ENCODE measurements around the gene TLE4.

The TLE4 gene

DNA sequence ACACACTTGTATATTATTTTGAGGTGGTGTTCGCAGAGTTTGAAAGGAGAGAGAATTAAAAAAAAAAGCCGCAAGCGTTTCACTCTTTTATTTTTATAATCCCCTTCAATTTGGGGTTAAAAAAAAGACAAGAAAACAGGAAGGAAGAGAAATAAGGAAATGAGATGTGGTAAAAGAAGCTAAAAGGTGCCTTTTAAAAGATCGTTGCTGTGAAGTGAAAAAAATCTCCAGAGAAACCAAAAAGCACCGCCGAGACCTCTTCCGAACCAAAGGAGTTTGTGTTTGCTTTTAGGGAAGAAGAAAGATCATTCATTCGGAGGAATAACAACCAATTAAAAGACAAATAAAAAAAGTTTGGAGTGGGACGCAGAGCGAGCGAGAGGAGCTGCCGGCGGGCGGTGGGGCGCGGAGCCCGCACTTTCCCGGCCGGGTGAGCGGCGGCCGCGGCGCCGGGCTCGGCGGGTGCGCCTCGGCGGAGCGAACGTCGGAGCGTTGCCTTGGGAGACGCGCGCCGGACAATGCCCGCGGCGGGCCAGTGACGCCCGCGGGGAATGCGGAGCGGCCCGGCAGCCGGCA lies 355 bp downstream of the TLE4 start:
- peak; percentile 53 for DNase-seq (ENCODE audit: low spot score)

DNA sequence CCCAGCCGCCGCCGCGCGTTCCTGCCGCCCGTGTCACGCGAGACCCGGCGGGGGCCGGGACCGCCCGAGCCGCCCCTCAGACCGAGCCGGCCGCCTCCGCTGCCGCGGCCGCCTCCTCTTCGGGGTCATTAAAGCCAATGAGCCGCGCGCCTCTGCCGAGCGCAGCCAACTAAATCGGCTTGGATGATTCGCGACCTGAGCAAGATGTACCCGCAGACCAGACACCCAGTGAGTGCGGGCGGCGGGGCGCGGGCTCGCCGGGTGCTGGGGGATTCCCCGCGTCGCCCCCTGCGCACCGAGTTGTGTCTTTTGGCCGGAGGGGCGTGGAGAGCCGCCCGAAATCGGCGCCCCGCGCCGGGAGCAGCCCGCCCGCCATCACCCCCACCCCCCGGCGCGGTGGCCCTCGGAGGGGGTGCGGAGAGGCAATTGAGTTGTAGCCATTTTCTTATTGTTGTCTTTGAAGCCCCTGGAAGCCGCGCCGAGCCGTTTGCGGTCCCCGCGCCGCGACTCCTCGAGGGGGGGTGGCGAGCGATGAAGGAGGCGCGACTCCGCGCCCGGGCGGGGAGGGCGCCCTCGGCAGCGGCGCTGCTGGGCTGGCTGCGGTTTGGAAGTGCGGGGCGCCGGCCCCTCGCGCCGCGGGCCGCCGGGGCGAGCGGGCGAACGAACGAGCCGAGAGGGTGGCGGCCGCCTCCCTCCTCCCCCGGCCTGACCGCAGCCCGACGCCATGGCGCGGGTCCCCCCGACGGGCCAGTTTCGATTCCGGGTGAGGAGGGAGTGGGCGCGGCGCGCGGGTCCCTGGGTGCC lies 1.0 kb downstream of the TLE4 start:
- DNase-seq (ENCODE audit: low spot score) = no peak

DNA sequence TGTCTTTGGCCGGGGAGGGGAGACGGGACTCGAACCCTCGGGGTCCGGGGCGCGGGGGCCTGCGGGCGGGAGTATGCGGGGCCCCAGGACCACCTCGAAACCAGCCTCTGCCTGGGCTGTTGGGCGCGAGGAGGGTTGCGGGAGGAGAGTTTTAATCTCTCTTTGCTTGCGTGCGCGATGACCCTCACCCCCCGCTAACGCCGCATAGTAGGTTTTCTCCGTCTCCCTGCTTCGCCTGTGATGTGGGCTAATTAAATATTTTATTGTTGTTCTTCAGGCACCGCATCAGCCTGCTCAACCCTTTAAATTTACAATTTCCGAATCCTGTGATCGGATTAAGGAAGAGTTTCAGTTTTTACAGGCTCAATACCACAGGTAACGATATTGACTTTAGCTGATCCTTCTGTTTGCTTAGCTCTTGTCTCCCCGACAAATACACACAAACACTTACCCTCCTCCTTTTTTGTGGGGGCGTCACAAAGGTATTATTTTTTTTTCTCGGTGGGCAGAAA lies 1.7 kb downstream of the TLE4 start:
- no peak for DNase-seq (ENCODE audit: low spot score)

DNA sequence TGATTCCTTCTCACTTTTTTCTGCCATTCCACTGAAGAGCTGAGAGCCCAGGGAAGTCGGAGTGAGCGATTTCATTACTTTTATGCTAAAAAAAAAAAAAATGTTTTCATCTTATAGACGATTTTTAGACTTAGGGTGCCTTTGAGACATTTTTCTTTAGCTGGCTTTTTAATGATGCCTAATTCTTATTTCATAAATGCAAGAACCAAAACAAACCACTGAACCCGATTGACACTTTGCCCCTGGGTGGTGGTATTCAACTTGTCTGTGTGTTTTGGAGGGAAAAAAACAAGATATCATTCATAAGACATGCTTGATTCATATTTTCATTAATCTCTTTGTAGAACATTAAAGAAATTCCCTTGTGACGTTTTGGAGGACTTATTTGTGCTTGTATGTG lies 2.4 kb downstream of the TLE4 start:
- no peak for DNase-seq (ENCODE audit: low spot score)

DNA sequence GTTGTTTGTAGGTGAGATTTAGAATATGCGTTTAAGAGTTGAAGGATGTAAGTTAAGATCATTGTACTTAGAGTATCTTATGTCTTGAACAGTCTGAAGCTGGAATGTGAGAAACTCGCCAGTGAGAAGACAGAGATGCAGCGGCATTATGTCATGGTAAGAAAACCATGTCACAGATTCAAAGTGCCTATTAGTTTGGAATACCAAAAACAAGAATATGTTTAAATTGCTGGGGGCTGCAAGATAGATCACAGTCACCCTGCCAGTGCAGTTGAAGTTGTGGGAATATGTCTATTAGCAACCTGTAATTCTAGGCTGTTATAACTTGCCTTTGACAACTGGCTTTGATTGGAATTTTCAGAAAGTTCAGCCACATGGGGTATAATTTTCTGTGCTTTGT lies 3.0 kb downstream of the TLE4 start:
- no peak for DNase-seq (ENCODE audit: low spot score)

DNA sequence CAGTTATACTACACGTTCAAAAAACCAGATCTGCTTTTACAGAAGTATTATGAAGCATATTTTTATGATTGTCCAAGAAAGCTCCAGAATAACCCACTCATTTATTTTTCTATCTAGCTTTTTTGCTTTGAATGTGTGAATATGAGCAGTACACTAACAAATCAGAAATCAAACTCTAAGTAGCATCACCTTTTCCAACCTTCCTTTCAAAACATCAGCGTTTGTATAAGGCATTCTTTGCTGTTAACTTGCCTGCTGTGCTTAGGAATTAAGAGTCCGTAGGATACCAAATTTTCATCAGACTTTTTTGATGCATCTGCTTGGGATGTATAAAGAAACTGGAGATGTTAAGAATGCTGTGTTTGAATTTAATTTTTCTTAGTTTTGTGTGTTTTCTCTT lies 3.8 kb downstream of the TLE4 start:
- DNase-seq (ENCODE audit: low spot score) = no peak

DNA sequence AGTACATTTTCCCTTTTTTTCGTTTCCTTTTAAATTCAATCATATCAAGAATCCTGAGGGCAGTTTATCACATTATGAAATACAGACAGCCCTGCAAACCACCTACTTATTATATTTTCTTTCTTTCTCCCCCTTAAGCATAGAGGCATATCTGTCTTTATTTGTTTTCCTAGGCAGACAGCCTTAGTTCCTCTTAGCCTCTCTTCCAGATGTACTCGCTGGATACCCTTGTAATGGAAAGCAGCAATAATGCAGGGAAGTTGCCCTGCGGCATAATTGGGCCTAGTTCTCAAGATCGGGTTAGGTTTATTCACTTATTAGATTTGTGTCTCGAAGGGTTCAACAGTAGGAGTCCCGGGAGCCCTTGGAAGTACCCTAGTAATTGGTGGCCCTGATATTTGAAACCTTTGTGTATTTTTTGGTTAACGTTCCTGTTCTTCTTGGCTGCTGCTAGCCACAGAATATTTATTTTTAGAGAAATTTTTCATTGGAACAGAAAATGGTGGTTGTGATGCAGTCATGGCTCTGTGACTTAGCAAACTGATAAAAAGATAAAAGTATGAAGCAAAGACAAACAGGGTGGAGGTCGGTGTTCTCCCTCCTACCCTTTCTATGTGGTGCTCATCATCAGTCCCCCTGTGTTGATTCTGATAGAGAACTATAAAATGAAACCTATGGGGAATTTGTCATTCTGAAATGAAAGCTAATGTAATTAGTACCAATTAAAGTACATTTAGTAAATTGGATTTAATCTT lies 6.4 kb downstream of the TLE4 start:
- no peak for DNase-seq (ENCODE audit: low spot score)

DNA sequence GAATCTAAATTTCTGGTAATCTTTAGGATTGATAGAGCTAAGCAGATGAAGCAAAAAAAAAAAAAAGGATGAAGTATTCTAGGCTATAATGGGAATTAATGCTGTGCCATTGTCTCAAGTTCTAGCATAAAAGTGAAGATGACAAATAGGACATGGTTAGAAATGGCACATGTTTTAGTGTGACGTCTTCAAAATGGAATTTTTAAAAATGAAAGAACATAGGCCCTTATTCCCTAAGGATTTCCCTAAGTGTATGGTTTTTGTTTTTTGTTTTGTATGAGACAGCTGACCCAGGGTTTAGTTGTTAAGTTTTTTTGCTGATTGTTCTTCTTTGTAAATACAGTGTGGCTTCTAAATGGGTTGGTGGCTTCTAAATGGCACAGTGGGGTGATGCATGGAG lies 7.1 kb downstream of the TLE4 start:
- no peak for DNase-seq (ENCODE audit: low spot score)

DNA sequence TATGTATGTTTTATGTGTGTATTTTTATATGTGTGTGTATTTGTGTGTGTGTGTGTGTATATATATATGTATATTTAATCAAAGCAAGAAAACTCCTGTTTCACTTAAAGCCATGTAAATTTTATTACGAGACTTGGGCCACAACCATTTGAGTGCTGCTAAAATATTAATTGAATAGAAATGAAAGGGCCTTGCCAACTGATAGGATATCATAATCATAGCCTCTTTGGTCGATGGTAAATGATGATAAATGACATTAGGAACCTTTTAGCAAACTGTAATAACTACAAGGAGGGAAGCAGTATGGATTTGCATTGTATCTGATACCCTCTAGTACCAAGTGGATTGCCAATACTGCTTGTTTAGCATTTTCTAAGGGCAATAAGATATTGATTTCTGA lies 7.9 kb downstream of the TLE4 start:
- DNase-seq (ENCODE audit: low spot score) = no peak

DNA sequence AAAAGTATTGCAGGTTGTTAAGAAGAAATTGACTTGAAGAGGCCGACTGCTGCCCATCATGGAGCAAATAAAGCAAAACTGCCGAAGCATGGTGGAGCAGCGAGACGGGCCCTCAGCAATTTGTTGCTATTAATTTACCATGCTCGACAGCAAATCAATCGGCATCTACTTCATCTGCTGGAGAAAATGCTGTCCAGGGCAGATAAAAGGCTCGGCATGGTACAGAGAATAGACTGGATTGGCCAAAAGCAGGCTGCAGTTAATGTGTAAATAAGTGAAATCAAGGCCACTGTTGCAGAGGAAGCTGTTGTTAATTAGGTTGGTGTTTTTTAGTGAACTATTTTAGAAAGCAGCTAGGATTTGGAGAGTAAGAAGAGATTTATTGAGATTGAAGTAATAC lies 8.3 kb downstream of the TLE4 start:
- DNase-seq (ENCODE audit: low spot score) = no peak

DNA sequence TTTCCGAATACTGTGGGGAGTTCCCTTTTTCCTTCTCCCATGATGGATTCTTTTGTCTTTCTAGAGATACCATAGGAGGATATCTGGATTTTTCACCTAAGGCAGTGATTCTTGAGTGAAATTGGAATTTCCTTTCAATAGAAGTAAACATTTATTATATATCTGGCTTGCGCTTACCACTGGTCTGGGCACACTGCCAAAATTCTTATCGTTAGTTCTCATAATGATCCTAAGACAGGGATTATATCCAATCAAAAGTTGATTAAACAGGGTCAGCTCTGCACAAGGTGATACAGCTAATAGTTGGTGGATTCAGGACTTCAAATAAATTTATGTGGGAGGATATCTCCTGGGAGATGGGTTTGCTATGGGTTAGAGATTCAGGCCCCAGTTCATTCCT lies 9.6 kb downstream of the TLE4 start:
- DNase-seq (ENCODE audit: low spot score) = no peak

DNA sequence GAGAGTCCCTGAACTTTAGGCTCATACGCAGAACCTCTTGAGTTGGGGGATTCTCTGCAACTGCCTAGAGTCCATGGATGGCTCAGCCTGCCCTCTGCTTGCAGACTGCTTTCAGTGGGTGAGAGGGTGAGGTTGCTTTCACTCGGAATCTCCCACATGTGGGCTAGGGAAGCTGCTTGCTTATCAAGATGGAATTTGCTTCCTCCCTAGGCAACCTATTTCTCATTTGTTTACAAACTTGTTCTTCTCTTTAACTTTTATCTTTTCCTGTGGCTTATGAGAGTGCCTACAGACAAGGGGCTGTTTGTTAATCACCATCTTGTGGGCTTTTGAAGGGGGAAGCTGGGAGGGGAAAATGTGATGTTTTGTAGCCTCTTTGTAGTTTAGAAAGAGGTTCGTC lies 10.0 kb downstream of the TLE4 start:
- DNase-seq (ENCODE audit: low spot score) = no peak

DNA sequence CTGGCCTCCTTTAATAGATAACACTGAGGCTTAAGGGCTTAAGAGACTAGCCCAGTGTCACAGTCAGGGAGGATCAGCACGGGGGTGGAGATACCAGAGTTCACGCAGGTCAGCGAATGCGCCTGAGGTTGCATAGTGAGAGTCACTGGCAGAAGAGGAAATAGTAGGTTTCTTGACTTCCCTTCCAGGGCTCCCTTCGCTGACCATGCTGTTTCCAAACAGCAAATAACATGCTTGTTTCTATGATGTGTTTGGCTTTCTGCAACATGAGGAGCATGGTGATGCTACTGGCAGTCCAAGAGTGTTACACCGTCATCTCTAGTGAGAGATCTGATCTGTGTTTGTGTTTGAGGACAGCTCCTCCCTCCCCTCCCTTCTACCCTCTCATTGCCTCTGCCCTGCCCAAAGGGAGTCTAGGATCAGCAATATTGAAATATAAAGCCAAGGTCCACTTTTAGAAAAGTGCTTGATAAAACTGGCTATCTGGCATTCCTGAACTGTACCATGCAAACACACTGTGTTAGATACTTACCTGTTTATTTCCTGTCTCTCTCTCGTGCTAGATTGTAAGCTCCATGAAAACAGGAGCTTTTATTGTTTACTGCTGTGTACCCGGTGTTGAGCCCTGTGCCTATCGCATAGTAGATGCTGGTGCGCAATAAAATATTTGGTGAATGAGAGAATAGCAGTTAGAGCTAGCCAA lies 12.3 kb downstream of the TLE4 start:
- no peak for DNase-seq (ENCODE audit: low spot score)

DNA sequence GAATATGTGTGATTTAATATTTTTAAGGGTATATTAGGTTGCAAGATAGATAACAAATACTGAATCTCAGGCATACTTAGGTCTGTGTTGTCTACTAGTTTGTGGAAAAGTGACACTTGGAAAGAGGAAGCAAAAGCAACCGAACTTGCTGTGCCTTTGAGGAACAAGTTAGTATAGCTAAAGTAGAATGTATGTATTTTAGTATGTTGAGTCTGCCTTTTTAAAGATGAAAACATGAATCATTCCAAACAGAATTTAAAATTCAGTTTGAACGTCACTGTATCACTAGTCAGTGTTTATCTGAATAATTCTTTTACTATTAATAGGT lies 12.9 kb downstream of the TLE4 start:
- no peak for DNase-seq (ENCODE audit: low spot score)

DNA sequence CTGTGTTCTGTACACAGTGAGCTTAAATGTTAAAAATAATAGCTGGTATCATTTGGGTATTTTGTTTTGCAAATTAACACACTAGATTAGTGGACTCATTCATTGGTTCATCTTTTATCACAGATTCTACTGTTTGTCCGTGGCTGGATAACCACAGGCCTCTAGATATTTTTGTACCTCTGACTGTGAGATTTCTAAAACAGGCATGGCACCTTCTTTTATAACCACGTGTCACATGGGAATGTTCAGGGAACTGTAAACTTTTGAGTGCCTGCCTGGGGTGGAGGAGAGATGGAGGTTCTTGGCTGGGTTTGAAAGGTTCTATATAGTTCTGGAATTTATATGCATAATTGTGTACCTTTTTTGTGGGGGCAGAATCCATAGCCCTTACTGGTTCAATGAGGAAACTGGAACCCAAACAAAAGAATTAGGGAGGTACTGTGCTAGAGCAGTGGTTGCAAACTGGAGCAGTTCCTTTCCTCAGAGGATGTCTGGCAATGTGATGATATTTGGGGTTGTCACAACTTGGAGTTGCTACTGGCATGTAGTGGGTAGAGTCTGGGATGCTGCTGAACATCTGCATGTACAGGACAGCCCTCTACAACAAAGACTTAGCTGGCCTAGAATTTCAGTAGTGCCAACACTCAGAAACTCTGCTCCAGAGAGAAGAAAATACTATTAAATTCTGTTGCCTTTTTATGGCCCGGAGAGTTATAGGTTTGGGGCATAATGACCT lies 16.9 kb downstream of the TLE4 start:
- DNase-seq (ENCODE audit: low spot score) = no peak

DNA sequence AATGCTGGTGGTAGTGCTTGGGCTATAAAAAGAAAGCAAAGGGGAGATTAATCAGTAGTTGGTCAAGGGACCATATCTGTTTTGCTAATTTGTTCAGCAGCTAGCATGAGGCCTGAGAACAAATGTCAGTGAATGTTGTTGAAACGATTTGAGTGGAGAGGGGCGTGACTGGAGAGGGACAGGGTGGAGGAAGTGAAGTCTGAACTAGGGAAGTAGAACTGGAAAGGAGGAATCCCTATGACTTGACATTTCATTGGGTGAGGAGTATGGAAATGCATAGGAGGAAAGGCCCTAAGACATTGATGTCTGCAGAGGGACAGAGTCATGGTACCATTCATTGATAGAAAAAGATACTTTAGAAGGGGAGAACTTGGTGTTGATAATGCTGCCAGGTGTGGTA lies 19.7 kb downstream of the TLE4 start:
- DNase-seq (ENCODE audit: low spot score) = no peak

DNA sequence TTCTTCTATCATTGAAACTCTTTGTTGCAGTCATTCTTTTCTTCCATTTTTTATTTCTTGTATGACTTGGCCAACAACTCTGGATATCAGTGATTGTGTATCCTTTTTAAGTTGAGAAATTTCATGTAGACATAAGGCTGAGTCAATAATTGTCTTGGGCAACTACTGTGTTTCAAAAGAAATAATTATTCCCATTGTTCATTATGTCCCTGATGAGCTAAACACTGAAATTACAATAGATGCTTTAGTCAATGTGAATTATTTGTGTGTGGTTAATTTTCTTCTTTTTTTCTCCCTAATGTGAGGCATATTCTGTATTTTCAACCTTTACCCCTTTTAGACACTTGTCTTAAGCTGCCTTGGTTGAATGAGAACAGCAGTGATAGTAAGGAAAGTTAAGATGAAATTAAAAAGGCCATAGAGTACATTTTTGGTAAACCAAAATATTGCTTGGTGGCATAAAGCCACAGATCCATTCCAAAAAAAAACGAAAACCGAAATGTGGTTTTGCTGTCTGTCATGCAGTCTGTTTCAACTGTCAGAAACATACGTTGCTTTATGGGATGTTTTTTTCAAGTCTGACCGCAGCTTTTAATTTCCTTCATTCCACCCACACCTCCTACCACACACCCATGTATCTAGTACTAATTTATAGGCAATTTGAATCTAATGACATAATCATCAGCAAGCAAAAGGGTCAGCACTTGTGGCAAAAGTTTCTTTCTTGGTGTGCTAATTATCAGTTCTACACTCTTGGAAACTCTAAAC lies 21.1 kb downstream of the TLE4 start:
- DNase-seq (ENCODE audit: low spot score) = no peak

DNA sequence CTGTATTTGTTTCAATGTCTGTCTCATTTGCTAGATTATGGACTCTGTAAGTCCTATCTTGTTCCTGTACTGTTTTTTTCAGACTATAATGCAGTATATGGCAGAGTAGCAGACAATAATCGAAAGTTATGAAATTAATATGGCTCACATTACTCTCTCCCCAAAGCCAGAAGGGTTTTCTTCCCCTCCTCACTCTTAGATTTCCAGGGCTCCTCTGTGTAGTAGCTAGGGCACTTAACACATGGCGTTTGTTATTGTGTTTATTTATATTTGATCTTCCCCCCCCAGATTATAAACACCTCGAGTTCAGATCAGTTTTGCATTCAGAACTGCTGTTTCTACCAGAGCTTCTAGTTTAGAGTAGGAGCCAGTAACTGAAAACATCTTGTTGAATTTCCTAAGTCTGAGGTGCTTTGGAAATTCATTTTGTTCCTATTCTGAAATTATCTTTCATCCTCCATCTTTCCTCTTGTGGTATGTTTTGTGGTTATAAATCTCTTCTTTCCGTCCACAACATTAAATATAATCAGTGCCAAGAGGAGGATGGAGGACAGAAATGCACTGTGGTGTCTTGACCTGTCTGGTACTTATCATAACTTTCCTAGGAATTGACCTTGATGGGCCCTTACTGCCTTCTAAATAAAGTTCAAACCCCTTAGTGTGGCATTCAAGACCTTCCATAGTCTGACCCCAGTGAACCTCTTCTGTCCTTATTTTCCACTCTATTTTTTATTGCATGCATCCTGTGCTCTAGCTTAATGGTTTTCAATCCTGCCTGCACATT lies 27.0 kb downstream of the TLE4 start:
- DNase-seq (ENCODE audit: low spot score) = no peak

DNA sequence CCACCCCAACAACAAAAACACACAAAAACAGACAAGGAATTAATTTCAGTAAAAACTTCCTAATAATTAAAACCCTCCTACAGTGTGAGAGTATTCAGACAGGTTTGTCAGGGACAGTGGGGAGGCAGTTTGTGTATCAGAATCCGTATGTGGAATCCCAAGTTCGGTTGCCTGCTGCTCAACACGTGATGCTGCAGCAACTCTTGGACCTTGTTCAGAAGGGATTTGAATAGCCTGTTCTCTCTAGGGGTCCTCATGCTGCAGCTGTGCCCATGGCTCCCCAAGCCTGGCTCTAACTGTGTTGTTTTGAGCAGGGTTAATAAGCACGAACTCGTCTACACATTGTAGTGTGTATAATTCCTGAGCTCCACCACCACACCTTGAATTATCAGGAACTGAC lies 28.7 kb downstream of the TLE4 start:
- DNase-seq (ENCODE audit: low spot score) = no peak

DNA sequence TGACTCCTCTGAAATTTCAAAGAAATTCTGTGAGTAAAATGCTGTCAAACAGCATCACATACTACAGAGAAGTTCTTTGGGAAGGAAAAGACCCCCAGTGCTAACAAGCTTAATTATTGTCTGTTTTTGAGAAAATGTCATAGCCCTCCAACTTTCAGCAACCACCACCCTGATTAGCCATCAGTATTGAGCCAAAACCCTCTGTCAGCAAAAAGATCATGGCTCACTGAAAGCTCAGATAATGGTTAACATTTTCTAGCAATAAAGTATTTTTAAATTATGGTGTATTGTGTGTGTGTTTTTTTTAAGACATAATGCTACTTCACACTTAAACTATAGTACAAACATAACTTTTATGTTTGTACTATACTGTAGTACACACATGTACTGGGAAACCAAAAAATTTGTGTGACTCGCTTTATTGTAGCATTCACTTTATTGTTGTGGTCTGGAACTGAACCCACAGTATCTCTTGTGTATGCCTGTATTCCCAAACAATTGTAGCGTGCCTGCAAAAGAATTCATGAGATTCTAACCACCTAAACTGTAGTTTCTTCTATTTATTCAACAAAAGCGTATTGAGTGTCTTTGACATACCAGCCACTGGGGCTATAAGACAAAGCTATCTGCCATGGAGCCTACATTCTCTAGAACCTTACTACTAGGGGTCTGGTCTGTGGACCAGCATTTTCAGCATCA lies 31.6 kb downstream of the TLE4 start:
- no peak for DNase-seq (ENCODE audit: low spot score)

All from kidney capillary endothelial cell (primary cell).